Effector memory CD4-positive, alpha-beta T cell (primary cell): Measurements from ENCODE around the gene NCAM2.

Experiments used
- DNase-seq, 3 donors: peaks; one replicate each; pipeline ENCODE4 v3.0.0-alpha.2; 2020
- H3K27ac ChIP-seq: 2 replicates; pipeline ENCODE4 v1.7.0; 2013; ENCODE audit warnings: mild to moderate bottlenecking, low read length, moderate library complexity; ENCODE audit not compliant: insufficient read depth, poor library complexity, severe bottlenecking
- H3K27me3 ChIP-seq: replicated peaks from 2 replicates; pipeline ENCODE4 v1.7.0; 2013; ENCODE audit warnings: mild to moderate bottlenecking, low read length; ENCODE audit not compliant: insufficient read depth, control insufficient read depth, poor library complexity, severe bottlenecking
- H3K36me3 ChIP-seq: 2 replicates; pipeline ENCODE4 v1.7.0; 2013; ENCODE audit warnings: mild to moderate bottlenecking, low read length, moderate library complexity; ENCODE audit not compliant: control insufficient read depth, insufficient read depth
- H3K4me1 ChIP-seq: 2 replicates; pipeline ENCODE4 v1.7.0; 2013; ENCODE audit warnings: low read length, mild to moderate bottlenecking; ENCODE audit not compliant: control insufficient read depth, insufficient read depth, poor library complexity, severe bottlenecking
- H3K4me3 ChIP-seq: 2 replicates; pipeline ENCODE4 v1.7.0; 2013; ENCODE audit warnings: low read length, low read depth, mild to moderate bottlenecking; ENCODE audit not compliant: insufficient read depth, poor library complexity, severe bottlenecking
- H3K9me3 ChIP-seq: 2 replicates; pipeline ENCODE4 v1.7.0; 2013; ENCODE audit warnings: mild to moderate bottlenecking, low read length, moderate library complexity; ENCODE audit not compliant: control insufficient read depth

Gene NCAM2

GRCh38 chr21:21085206-21085605 lies 87.0 kb downstream of the NCAM2 start:
- H3K9me3 ChIP-seq, result no peaks in the 10 kb centered on the region
- no peak overlapping the region for H3K4me3 ChIP-seq
- H3K36me3 ChIP-seq, result no peaks in the 10 kb centered on the region
- H3K4me1 ChIP-seq, result no peaks in the 10 kb centered on the region
- DNase-seq, result no peak
- H3K27ac ChIP-seq, result no peak overlapping the region
- no peaks in the 10 kb centered on the region for H3K27me3 ChIP-seq

- H3K4me1 ChIP-seq, result no peaks in the 10 kb centered on the region
- no peaks in the 10 kb centered on the region for H3K27me3 ChIP-seq
- H3K36me3 ChIP-seq, result no peaks in the 10 kb centered on the region
- no peak for DNase-seq
- no peak overlapping the region for H3K27ac ChIP-seq
- no peak overlapping the region for H3K4me3 ChIP-seq
- no peaks in the 10 kb centered on the region for H3K9me3 ChIP-seq
These were observed 98.7 kb downstream of the NCAM2 start for GRCh38 chr21:21096956-21097355.

DNA sequence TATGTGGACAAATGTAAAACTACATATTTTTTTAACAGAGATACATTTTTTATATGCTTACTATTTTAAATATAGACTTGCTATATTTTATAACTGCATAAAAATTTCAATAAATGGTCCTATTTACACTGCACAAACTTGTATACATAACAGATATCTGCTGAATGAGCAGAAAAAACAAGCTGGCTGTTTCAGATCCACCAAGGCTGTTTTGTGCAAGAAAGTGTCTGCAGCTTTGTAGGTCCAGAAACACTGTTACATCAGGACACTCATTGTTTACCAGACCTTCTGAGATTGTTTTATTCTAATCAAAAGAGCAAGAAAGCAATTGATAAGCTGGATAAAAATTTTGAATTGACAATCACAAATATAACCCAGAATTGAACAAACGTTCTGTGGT lies 99.3 kb downstream of the NCAM2 start:
- no peak for DNase-seq
- H3K36me3 ChIP-seq, result no peaks in the 10 kb centered on the region
- H3K4me3 ChIP-seq, result no peak overlapping the region
- H3K27me3 ChIP-seq, result no peaks in the 10 kb centered on the region
- H3K9me3 ChIP-seq, result no peaks in the 10 kb centered on the region
- no peaks in the 10 kb centered on the region for H3K4me1 ChIP-seq
- no peak overlapping the region for H3K27ac ChIP-seq

GRCh38 chr21:21101911-21102310 lies 103.7 kb downstream of the NCAM2 start:
- Histone ChIP-seq H3K27me3 (no peaks in the 10 kb centered on the region), H3K4me1 (no peaks in the 10 kb centered on the region), H3K9me3 (no peaks in the 10 kb centered on the region), H3K4me3 (no peak overlapping the region), H3K36me3 (no peaks in the 10 kb centered on the region), H3K27ac (no peak overlapping the region)
- DNase-seq, result no peak

DNA sequence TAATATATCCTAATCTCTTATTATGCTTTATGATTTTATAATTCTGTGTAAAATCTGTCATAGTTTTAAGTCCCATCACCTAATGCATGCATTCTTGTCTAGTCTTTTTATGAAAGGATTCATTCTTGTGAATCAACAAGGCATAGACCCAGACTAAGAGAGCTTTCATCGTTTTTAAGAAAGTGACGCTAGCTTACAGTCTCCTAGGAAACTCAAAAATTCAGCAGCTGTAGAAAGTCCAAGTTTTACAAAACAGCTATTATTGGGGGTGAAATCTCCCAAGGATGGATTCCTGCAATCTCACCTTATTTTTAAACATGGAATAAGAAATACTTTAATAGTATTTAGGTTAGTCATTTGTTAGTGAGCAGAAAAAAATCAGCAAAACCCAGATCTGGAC lies 104.7 kb downstream of the NCAM2 start:
- DNase-seq, result no peak
- Histone ChIP-seq H3K27me3 (no peaks in the 10 kb centered on the region), H3K9me3 (no peaks in the 10 kb centered on the region), H3K4me1 (no peaks in the 10 kb centered on the region), H3K4me3 (no peak overlapping the region), H3K27ac (no peak overlapping the region), H3K36me3 (no peaks in the 10 kb centered on the region)

GRCh38 chr21:21103692-21104091 lies 105.5 kb downstream of the NCAM2 start:
- no peaks in the 10 kb centered on the region for H3K36me3 ChIP-seq
- no peak overlapping the region for H3K4me3 ChIP-seq
- no peaks in the 10 kb centered on the region for H3K4me1 ChIP-seq
- no peak overlapping the region for H3K27ac ChIP-seq
- H3K9me3 ChIP-seq, result no peaks in the 10 kb centered on the region
- no peak for DNase-seq
- H3K27me3 ChIP-seq, result no peaks in the 10 kb centered on the region

DNA sequence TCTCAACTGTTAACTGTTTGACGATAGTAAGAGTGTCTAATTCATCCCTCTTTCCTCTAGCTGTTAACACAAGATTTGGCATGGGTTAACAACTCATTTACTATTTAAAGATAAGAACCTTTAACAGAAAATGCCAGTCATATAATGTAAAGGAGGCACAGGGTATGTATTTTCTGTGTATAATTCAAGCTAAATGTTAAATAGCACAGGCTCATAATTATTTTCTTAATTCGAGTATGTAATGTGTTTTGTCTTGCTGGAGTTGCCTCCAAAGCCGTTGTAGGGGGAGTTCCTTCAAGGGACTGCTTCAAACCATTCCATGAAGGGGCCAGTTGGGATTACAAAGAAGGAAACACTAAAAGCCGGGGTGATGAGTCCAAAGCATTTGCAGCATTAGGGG lies 111.5 kb downstream of the NCAM2 start:
- H3K4me1 ChIP-seq, result no peaks in the 10 kb centered on the region
- no peaks in the 10 kb centered on the region for H3K27me3 ChIP-seq
- H3K9me3 ChIP-seq, result no peaks in the 10 kb centered on the region
- no peak for DNase-seq
- no peaks in the 10 kb centered on the region for H3K36me3 ChIP-seq
- H3K4me3 ChIP-seq, result no peak overlapping the region
- H3K27ac ChIP-seq, result no peak overlapping the region

GRCh38 chr21:21111309-21111920 lies 113.2 kb downstream of the NCAM2 start:
- Histone ChIP-seq H3K4me3 (no peak overlapping the region), H3K4me1 (no peaks in the 10 kb centered on the region)

DNA sequence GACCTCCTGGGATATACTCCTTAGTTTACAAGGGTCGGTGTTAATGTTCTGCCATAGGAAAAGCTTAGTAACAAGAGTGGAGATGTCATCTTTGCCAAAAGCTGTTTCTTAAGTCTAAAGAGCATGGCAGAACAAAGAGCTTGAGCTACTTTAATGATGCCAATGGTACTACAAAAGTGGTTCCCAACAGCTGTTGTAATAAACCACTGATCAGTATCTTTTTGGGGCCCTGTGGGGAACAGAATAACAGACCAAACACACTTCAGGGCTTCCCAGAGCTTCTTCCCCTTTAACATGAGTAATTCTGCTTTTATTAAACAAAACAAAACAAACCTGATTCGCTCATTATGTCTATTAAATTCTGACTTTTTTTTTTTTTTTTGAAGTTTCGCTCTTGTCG lies 116.3 kb downstream of the NCAM2 start:
- Histone ChIP-seq H3K36me3 (no peaks in the 10 kb centered on the region), H3K9me3 (no peaks in the 10 kb centered on the region), H3K4me1 (no peaks in the 10 kb centered on the region), H3K27me3 (no peaks in the 10 kb centered on the region), H3K27ac (no peak overlapping the region), H3K4me3 (no peak overlapping the region)
- no peak for DNase-seq

More at GRCh38 chr21:21111309-21111920, 113.2 kb downstream of the NCAM2 start:
- Histone ChIP-seq H3K36me3 (no peaks in the 10 kb centered on the region), H3K9me3 (no peaks in the 10 kb centered on the region), H3K27me3 (no peaks in the 10 kb centered on the region), H3K27ac (no peak overlapping the region)
- no peak for DNase-seq

DNA sequence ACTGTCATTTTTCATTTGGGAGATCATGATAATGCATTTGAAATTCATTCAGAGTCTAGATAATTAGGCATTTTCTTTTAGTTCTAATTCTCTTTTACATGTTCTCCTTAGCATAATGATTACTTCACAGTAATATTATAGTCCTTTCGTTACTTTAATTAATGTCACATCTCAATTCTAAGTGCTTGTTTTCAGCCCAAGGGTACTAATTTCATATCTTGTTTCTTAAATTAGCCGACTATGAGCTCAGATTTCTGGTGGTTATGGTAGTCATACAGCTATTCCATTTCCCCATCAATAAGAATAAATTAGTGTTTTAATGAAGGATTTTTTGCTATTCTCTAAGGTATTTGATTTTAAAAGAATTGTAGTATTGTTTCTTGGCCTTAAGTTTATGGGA lies 120.9 kb downstream of the NCAM2 start:
- Histone ChIP-seq H3K9me3 (no peaks in the 10 kb centered on the region), H3K27me3 (no peaks in the 10 kb centered on the region), H3K36me3 (no peaks in the 10 kb centered on the region), H3K4me1 (no peaks in the 10 kb centered on the region), H3K27ac (no peak overlapping the region), H3K4me3 (no peak overlapping the region)
- DNase-seq, result no peak
